ENCODE data around the gene PSG6.
"Not testable (repeated sequence)": the region's sequence is repeated elsewhere in the genome, so short reads cannot be mapped to it uniquely, and the experiment has no call there.

The PSG6 gene

DNA sequence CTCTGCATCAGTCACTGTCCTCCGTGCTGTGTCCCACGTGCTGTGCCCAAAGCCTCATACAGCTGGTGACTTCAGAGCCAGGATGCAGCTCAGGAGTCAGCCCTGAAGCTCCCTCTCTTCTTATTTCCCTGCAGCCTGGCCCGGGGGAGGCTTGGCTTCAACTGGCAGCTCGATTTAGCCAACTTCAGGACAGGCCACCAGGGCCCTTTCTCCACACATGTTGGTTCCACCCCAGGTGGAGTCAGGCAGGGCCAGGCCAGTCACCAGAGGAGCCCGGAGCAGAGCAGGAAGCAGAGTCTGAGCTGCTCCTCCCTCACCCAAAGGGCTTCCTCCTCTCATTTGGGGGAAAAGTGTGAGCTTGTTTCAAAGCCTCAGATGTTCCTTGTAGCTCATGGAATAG, 11.5 kb downstream of the PSG6 start:
- DNase-seq, result not testable (repeated sequence)

DNA sequence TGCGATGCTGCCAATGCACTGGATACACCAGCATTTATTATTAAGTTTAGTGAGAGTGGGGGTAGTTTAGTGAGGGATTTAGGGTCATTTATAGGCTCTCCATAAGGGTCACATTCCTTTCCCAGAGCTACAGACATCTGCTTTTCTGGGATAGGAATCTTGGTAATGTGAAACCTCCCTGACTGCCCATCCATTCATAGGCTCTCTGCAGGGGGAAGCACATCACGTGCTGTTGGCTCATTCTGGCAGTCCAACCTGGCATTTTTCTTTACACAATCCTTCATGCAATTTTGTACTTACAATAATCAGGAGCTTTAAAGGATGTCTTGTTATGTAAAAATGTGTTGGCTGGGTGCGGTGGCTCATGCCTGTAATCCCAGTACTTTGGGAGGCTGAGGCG, 17.1 kb downstream of the PSG6 start:
- DNase-seq, result not testable (repeated sequence)

- DNase-seq, result not testable (repeated sequence)
These were observed 18.0 kb downstream of the PSG6 start for GRCh38 chr19:42899674-42900073.

GRCh38 chr19:42899110-42899509, 18.6 kb downstream of the PSG6 start:
- DNase-seq, result not testable (repeated sequence)

DNA sequence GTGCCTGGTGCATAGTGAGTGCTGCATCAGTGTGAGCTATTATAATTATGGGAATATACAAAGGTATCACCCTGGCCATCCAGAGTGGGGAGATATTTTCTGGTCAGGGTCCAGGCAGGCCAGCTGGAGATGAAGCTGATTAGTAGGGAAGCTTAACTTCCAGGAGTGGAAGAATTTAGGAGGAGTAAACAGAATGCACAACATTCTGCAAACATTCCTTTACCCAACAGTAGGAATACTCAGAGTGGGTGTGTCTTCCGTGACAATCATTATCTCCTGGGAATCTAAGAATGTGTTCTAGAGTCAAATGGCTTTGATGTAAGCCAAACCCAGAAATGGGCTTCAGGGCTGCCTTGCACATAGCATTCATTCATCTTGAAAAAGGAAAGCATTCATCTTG, 19.0 kb downstream of the PSG6 start:
- DNase-seq, result not testable (repeated sequence)

- not testable (repeated sequence) for DNase-seq
These were observed 20.0 kb downstream of the PSG6 start for GRCh38 chr19:42897729-42898128.

DNA sequence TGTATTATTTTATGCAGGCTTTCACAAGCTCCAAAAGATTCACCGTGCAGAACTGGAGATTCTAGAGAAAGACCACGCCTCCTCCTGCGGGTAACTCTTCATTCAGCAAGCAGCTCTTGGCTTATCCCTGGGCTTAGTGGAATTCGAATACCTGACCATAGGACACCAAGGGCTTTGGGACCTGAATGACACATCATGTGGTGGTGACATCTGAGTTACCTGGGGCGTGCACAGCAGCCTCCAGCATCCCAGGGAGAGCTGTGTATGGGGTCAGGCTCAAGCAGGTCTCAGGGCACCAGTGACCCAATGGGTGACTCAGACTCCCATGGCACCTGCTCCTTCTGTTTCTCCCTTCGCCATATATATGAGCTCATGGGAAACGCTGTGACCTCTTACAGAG, 27.2 kb downstream of the PSG6 start:
- not testable (repeated sequence) for DNase-seq

GRCh38 chr19:42887876-42888445, 29.7 kb downstream of the PSG6 start:
- not testable (repeated sequence) for DNase-seq

GRCh38 chr19:42882730-42883129, 35.0 kb downstream of the PSG6 start:
- not testable (repeated sequence) for DNase-seq

DNA sequence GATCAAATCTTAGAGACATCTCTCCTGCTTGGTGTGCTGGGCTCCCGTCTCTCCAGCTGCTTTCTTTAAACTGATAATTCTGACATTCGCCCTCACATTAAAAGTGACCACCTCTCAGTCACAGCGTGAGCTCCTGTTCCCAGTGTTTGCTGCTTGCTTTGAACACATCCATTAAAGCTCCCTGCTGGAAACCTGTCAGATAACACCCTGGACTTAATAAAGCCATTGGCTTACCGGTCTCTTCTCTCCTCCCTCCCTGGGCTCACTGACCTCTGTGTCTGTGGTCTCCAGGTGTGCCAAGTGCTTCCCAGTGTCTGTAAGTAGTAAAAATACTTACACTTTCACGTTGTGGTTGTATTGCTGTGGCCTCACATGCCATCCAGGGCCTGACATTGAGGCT, 35.7 kb downstream of the PSG6 start:
- not testable (repeated sequence) for DNase-seq

DNA sequence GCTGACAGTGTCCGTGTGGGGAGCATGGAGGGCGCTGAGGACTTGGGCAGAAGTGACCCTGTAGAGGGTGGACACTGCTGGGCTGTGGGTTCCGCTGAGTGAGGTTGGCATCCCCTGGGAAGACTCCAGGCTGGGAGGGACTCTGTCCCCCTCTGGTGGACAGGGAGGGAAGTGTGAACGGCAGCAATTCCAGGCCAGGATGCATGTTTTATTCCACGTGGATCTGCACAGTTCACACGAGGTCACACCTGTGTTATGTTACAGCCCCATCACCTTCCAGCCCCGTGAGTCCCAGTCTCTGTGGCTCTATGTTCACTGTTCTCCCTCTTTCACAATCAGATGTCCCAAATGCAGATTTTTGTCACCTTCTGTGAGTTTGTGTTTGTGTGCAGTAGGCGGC, 36.4 kb downstream of the PSG6 start:
- peak; percentile 2 for DNase-seq

DNA sequence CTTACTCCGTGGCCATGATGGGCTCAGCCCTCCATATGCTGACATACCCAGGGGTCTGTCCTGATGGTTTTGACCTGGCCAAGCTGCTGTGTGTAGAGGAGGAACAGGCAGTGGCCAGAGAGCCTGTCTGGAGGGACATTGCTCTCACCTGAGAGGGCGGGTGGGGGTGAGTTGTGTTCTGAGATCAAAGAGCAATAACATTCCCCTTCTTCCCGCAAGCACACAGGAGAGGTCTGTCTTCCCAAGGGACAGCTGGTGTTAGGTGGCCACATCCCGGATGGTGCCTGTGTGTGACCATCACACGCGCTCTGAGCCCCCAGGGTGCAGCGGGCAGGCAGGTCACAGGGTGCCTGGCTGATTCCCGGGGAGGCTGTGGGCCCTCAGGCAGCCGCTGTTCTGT, 37.1 kb downstream of the PSG6 start:
- DNase-seq, result not testable (repeated sequence)

DNA sequence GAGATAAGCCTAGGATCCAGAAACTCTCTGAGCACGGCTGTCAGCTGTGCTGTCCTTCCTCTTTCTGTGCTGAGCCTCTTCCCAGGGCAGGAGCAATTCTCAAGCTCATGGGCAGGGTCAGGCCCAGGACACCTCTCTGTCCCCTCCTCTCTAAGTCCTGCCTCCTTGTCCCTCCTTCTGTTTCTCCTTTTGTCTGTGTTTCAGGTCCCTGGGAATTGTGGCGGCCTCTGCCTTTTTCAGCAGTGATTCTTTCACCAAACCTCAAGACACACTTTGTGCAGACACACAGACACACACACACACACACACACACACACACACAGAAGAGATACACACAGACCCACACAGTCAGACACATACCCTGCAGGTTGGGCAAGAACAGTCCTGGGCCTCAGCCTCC, 38.1 kb downstream of the PSG6 start, which contains the start of gene PSG1:
Gene PSG1, minus strand, starts transcription at position 101 of the 400 bp plus-strand sequence. CDS start 132 bp downstream, outside the sequence.
- DNase-seq, result no peak

DNA sequence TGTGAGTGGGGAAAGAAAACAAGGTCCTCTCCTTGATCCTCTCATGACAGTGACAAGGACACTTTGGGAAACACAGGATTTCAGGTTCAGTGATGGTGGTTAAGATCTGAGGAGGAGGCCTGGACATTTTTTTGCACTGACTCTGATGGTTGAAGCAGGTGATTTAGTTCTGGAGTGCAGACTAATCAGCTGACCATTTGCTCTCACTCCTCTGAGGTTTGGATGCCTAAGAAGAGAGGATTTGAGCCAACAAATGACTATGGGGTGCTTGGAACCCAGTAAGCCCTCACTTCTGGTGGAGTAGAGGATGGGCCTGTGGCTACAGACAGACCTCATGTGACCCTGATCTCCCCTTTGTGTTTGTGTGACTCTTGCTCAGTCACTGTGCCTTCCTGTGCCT, 41.1 kb downstream of the PSG6 start:
- DNase-seq, result not testable (repeated sequence)

DNA sequence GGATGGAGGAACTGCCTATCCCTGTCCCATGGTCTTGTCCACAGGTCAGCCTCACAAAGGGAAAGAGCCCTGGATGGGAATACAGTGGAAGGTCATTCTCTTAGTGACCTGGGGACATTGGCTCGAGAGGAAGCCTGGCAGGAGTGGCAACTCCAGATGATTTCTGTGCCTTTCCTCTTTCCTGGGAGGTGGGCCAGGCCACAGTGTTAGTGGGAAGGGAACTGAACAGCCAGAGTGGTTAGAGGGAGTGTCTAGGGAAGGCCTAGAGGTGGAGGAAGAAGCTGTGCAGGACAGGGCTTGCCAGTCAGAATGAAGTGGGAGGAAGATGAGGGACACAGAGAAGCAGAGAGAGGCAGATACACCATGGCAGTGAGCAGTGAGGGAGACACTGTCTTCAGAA, 41.8 kb downstream of the PSG6 start:
- not testable (repeated sequence) for DNase-seq

DNA sequence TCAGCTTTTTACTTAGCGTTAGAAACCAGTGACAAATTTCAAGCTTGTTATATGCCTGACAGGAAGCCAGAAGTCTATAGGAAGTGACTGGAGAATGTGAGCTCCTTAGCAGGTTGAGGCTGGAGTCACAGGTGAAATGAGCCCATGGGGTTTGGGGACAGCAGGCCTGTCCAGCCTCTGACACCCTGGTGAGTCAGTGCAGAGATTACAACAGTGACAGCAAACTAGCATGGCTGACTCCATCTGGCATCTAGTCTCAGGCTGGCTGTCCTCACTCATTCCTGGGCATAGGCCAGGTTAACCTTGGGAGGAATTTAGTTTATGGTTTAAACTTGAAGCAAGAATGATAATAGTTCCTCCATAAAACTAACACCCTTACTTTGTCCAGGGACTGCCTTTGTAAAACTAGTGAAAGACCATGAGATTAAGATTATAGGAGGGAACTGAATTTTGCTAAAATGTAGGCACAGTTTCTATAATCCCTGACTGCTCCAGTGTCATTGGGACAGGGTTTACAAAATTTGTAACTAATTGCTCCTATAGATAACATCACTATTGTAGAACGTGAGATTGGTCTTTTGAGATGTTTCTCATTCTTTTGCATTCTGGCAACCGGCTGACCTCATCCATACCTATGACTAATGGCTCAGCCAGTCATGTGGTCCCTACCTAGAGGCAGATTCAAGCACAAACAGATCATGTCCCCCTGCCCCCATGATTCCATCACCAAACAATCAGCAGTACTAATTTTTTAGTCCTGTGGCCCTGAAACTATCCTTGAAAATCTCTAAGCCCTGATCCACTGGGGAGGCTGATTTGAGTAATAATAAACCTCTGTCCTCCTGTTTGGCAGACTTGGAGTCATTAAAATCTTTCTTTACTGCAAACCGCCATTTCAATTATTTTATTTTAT, 42.5 kb downstream of the PSG6 start:
- DNase-seq, result not testable (repeated sequence)

DNA sequence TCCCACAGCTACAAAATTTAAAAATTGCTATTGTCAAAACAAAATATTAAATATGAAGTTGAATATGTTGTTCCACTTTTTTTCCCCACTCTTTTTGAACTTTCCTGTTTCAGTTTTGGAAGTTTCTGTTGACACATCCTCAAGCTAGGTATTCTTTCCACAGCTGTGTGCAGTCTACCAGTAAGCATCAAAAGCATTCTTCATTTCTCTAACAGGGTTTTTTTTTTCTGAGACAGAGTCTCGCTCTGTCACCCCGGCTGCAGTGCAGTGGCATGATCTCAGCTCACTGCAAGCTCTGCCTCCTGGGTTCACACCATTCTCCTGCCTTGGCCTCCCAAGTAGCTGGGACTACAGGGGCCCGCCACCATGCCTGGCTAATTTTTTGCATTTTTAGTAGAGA, 43.6 kb downstream of the PSG6 start:
- not testable (repeated sequence) for DNase-seq

- no peak for DNase-seq
These were observed 45.1 kb downstream of the PSG6 start for GRCh38 chr19:42872608-42873007.

DNA sequence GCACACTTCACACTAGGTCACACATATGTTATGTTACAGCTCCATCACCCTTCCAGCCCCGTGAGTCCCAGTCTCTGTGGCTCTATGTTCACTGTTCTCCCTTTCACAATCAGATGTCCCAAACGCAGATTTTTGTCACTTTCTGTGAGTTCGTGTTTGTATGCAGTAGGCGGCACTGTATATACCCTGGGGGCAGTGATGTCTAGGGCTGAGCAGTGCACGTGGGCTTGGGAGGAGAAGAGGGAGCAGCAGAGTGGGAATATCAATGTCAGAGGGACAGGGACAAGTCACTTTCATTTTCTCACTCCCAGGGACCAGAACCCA, 60.2 kb downstream of the PSG6 start:
- no peak for DNase-seq

DNA sequence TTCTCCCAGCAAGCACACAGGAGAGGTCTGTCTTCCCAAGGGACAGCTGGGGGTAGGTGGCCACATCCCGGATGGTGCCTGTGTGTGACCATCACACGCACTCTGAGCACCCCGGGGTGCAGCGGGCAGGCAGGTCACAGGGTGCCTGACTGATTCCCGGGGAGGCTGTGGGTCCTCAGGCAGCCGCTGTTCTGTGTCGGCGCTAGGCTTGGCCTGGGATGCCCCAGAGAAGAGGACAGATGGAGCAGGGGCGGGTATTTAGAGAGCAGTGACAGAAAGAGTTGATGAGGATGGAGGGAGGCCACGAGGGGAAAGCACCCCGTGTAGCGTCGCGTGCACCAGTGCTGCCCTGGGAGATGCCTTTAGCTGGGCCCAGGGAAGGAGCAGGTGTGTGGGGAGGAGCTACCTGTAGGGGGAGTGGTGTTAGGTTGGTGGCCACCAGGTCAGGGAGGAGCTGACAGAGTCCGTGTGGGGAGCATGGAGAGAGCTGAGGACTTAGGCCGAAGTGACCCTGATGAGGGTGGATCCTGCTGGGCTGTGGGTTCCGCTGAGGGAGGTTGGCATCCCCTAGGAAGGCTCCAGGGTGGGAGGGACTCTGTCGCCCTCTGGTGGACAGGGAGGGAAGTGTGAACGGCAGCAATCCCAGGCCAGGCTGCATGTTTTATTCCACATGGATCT, 60.7 kb downstream of the PSG6 start:
- DNase-seq, result not testable (repeated sequence)

GRCh38 chr19:42854745-42855144, 62.9 kb downstream of the PSG6 start:
- not testable (repeated sequence) for DNase-seq

- DNase-seq, result not testable (repeated sequence)
These were observed 64.5 kb downstream of the PSG6 start for GRCh38 chr19:42853231-42853630.

- DNase-seq, result not testable (repeated sequence)
These were observed 64.9 kb downstream of the PSG6 start for GRCh38 chr19:42852821-42853220.
